GM12878 (cell line): ENCODE results near the gene OR6B1. TPM values are rescaled to one million over a fixed set of nuclear protein-coding genes. Genes with fewer than 3 reads are reported as not detected.

Experiments used
- ATAC-seq: fragments of 200-7000 bp; cut with Tn5 transposase; 3 replicates; pipeline ENCODE4 v1.9.1; 2020; ENCODE audit warnings: mild to moderate bottlenecking, moderate library complexity
- BruUV-seq: library from RNA; stranded (reverse); fragments of 400-500 nt; replicated peaks from 2 replicates; lab custom pipeline; 2021; lab: Mats Ljungman, UMichigan
- CTCF ChIA-PET: fragments of 300-600 bp; sonication (Branson Sonifier 250); formaldehyde crosslinking; extraction: SDS; loops from one replicate; lab custom pipeline; 2021; ENCODE audit warnings: inconsistent platforms; lab: Yijun Ruan, JAX
- POLR2A ChIA-PET: fragments of 350-600 bp; formaldehyde crosslinking; extraction: SDS; loops from one replicate; lab custom pipeline; 2021; ENCODE audit warnings: inconsistent platforms; lab: Charles Lee
- RAD21 ChIA-PET: fragments of 300-600 bp; sonication (Branson Sonifier 250); formaldehyde crosslinking; loops from one replicate; lab custom pipeline; 2023; ENCODE audit warnings: antibody characterized with exemption; ENCODE audit not compliant: unreplicated experiment; lab: Charles Lee
- SMC1A ChIA-PET: fragments of 300-600 bp; sonication (Branson Sonifier 250); formaldehyde crosslinking; loops from one replicate; lab custom pipeline; 2023; ENCODE audit not compliant: unreplicated experiment, uncharacterized antibody; lab: Charles Lee
- DNase-seq: peaks from one replicate; pipeline ENCODE4 v3.0.0-alpha.2; 2011; ENCODE audit warnings: low read depth, low spot score
- FAIRE-seq: peaks from 3 replicates; lab custom pipeline; 2011; peaks lifted over from hg19 to GRCh38; lab: Jason Lieb, UNC
- H2AFZ ChIP-seq: 2 replicates; pipeline ENCODE4 v1.6.0; 2011; ENCODE audit warnings: low read depth, low read length, control low read depth; ENCODE audit not compliant: control insufficient read depth
- H3K27ac ChIP-seq: 2 replicates; pipeline ENCODE4 v1.5.1; 2011; ENCODE audit warnings: control low read depth; ENCODE audit not compliant: control insufficient read depth, insufficient read depth
- H3K27me3 ChIP-seq, 2 experiments: replicated peaks in 1 of 2; 2 replicates each; pipeline versions ENCODE4 v1.6.0 to v1.6.1; 2011; ENCODE audit warnings: low read length in 1 of 2; ENCODE audit not compliant: control insufficient read depth in 2 of 2, insufficient read depth in 2 of 2
- H3K36me3 ChIP-seq, 2 experiments: 2 replicates each; pipeline ENCODE4 v1.5.1; 2011; ENCODE audit warnings: low read length in 1 of 2; ENCODE audit not compliant: control insufficient read depth in 2 of 2, insufficient read depth in 2 of 2
- H3K4me1 ChIP-seq: 2 replicates; pipeline ENCODE4 v1.6.1; 2011; ENCODE audit warnings: mild to moderate bottlenecking, low read length, moderate library complexity, mixed read lengths; ENCODE audit not compliant: control insufficient read depth, insufficient read depth
- H3K4me2 ChIP-seq: 2 replicates; pipeline ENCODE4 v1.6.0; 2011; ENCODE audit warnings: control low read depth; ENCODE audit not compliant: control insufficient read depth, insufficient read depth
- H3K4me3 ChIP-seq: fragments of 200-600 bp; sonication (generic); 2 replicates; pipeline ENCODE4 v1.5.1; 2016
- H3K79me2 ChIP-seq: 2 replicates; pipeline ENCODE4 v1.6.0; 2011; ENCODE audit warnings: low read length; ENCODE audit not compliant: control insufficient read depth, insufficient read depth
- H3K9ac ChIP-seq: 2 replicates; pipeline ENCODE4 v1.8.0; 2011; ENCODE audit warnings: low read length, control low read depth, mixed read lengths; ENCODE audit not compliant: control insufficient read depth, insufficient read depth
- H3K9me3 ChIP-seq: replicated peaks from 3 replicates; pipeline ENCODE4 v1.5.1; 2011; ENCODE audit warnings: mild to moderate bottlenecking, low read length; ENCODE audit not compliant: control insufficient read depth, insufficient read depth
- H4K20me1 ChIP-seq: 2 replicates; pipeline ENCODE4 v1.6.0; 2011; ENCODE audit not compliant: control insufficient read depth, insufficient read depth
- BMI1 ChIP-seq: fragments of 450-650 bp; IDR thresholded peaks from 2 replicates; pipeline ENCODE4 v1.6.1; 2016; ENCODE audit warnings: mild to moderate bottlenecking, moderate library complexity, borderline replicate concordance
- CBX3 ChIP-seq: fragments of 200-600 bp; sonication (generic); IDR thresholded peaks from 2 replicates; pipeline ENCODE4 v1.6.1; 2016; ENCODE audit warnings: low read depth, borderline replicate concordance
- CHD1 ChIP-seq: IDR thresholded peaks from 2 replicates; pipeline ENCODE4 v1.6.1; 2012; ENCODE audit warnings: low read depth, low read length, improper control_type of control experiment
- EP300 ChIP-seq, 2 experiments: fragments of 150-350 bp in 1 of 2; IDR thresholded peaks; 2 replicates each; pipeline ENCODE4 v1.6.1; 2011 to 2012; ENCODE audit warnings: low read depth in 2 of 2, low read length in 2 of 2, borderline replicate concordance in 1 of 2, improper control_type of control experiment in 1 of 2, inconsistent platforms in 1 of 2; ENCODE audit not compliant: control insufficient read depth in 1 of 2
- FOS ChIP-seq: IDR thresholded peaks from 3 replicates; pipeline ENCODE4 v1.6.1; 2011; ENCODE audit warnings: borderline replicate concordance; ENCODE audit not compliant: insufficient read length; ENCODE audit errors: extremely low read depth
- HCFC1 ChIP-seq: fragments of 150-350 bp; IDR thresholded peaks from 2 replicates; pipeline ENCODE4 v1.6.1; 2014; ENCODE audit warnings: low read length
- JUND ChIP-seq: IDR thresholded peaks from 2 replicates; pipeline ENCODE4 v1.6.1; 2012; ENCODE audit warnings: low read depth, mild to moderate bottlenecking, low read length, improper control_type of control experiment, moderate library complexity
- TBL1XR1 ChIP-seq: IDR thresholded peaks from 2 replicates; pipeline ENCODE4 v1.6.1; 2012; ENCODE audit warnings: low read depth, low read length, improper control_type of control experiment
- USF1 ChIP-seq: IDR thresholded peaks from 2 replicates; pipeline ENCODE4 v1.6.1; 2011; ENCODE audit warnings: borderline replicate concordance, low read depth, mild to moderate bottlenecking, moderate library complexity, mixed read lengths, low read length; ENCODE audit not compliant: insufficient read depth; ENCODE audit errors: extremely low read length
- WGBS: methylation state at CpG from one replicate; pipeline ENCODE4 v1.1.6; 2016; ENCODE audit warnings: low lambda C conversion rate; ENCODE audit not compliant: insufficient replicate concordance, insufficient coverage; ENCODE audit errors: missing lambda C conversion rate; 5-methylcytosine and 5-hydroxymethylcytosine counted together
- in situ Hi-C: fragments of 300-500 bp; cut with MboI; formaldehyde crosslinking; loops from 9 replicates; pipeline ENCODE4 v1.14.3; 2018; ENCODE audit warnings: mixed read lengths
- intact Hi-C: fragments of 100-400 bp; cut with micrococcal nuclease; formaldehyde crosslinking; loops from one replicate; pipeline ENCODE4 v1.14.2; 2022; ENCODE audit not compliant: unreplicated experiment
- polyA plus RNA-seq, 11 experiments: library from polyadenylated mRNA; depleted of rRNA in 4 of 11; unstranded in 6 of 11; stranded (reverse) in 5 of 11; fragments of >200 nt; fragmentation: Nextera tagmentation in 4 of 11; fragmentation: Illumina TruSeq in 1 of 11; extraction: Ambion mirVana in 4 of 11; extraction: Trizol in 1 of 11; gene quantifications; 1 replicate in 1 of 11; 2 replicates in 10 of 11; pipeline versions ENCODE4 v1.2.1 to v1.2.3, GENCODE V29; 2011 to 2016; ENCODE audit warnings: inconsistent platforms in 2 of 11, missing spikeins in 2 of 11, low read depth in 1 of 11
- total RNA-seq, 4 experiments: library from RNA; depleted of rRNA in 3 of 4; stranded (reverse); fragments of >200 nt in 3 of 4; fragmentation: Illumina TruSeq in 1 of 4; extraction: Trizol in 1 of 4; gene quantifications; 2 replicates each; pipeline versions ENCODE4 v1.2.1 to v1.2.3, GENCODE V29; 2013 to 2021
- TF ChIP-seq, protein P1 (sequence below): IDR thresholded peaks from 2 replicates; pipeline ENCODE4 v1.6.1; 2012; ENCODE audit warnings: low read depth, low read length, improper control_type of control experiment
- TF ChIP-seq, protein P2 (sequence below): fragments of 150-350 bp; IDR thresholded peaks from 2 replicates; pipeline ENCODE4 v1.6.1; 2016; ENCODE audit warnings: low read depth, low read length

OR6B1 gene
- total and polyA plus RNA-seq, 10 of the 15 experiments (the other 5 are each of a cell fraction or from before 2014, with no cell fraction given): not detected

DNA sequence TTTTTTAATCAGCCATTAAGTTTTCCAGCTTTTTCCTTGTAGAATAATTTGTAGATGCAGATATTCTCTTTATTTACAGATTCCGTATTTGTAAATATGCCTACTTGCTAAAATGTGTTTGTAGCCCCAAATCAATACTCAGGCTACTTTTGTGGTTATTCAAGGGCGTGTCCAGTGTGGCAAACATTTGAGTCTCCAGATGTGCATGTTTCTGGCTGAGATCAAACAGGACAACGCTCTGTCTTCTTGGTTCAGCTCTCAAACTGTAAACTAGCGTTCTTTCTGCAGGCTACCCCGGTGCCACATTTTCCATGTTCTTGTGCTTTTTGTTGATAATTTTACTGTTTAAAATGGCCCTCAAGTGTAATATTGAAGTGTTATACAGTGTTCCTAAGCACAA lies 32.4 kb downstream of the OR6B1 start:
- TF ChIP-seq FOS (no peak), TBL1XR1 (no peak), HCFC1 (no peak), CHD1 (no peak), JUND (no peak), CBX3 (no peak), EP300 (IDR thresholded peaks at IDR 0.05; ENCODE audit: borderline replicate concordance in 1 of 2, control insufficient read depth in 1 of 2, low read depth in 2 of 2, low read length in 2 of 2) (no peak), USF1 (no peak), BMI1 (no peak)
- TF ChIP-seq, protein P1, sequence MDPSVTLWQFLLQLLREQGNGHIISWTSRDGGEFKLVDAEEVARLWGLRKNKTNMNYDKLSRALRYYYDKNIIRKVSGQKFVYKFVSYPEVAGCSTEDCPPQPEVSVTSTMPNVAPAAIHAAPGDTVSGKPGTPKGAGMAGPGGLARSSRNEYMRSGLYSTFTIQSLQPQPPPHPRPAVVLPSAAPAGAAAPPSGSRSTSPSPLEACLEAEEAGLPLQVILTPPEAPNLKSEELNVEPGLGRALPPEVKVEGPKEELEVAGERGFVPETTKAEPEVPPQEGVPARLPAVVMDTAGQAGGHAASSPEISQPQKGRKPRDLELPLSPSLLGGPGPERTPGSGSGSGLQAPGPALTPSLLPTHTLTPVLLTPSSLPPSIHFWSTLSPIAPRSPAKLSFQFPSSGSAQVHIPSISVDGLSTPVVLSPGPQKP: no peak
- TF ChIP-seq, protein P2, sequence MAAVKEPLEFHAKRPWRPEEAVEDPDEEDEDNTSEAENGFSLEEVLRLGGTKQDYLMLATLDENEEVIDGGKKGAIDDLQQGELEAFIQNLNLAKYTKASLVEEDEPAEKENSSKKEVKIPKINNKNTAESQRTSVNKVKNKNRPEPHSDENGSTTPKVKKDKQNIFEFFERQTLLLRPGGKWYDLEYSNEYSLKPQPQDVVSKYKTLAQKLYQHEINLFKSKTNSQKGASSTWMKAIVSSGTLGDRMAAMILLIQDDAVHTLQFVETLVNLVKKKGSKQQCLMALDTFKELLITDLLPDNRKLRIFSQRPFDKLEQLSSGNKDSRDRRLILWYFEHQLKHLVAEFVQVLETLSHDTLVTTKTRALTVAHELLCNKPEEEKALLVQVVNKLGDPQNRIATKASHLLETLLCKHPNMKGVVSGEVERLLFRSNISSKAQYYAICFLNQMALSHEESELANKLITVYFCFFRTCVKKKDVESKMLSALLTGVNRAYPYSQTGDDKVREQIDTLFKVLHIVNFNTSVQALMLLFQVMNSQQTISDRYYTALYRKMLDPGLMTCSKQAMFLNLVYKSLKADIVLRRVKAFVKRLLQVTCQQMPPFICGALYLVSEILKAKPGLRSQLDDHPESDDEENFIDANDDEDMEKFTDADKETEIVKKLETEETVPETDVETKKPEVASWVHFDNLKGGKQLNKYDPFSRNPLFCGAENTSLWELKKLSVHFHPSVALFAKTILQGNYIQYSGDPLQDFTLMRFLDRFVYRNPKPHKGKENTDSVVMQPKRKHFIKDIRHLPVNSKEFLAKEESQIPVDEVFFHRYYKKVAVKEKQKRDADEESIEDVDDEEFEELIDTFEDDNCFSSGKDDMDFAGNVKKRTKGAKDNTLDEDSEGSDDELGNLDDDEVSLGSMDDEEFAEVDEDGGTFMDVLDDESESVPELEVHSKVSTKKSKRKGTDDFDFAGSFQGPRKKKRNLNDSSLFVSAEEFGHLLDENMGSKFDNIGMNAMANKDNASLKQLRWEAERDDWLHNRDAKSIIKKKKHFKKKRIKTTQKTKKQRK: no peak
- Histone ChIP-seq H3K36me3 (no peaks in the 10 kb centered on the region), H3K9me3 (no peaks in the 10 kb centered on the region), H3K4me2 (no peak overlapping the region), H3K27me3 (no peaks in the 10 kb centered on the region; a peak in 1 of 4 replicates), H4K20me1 (no peaks in the 10 kb centered on the region), H3K4me1 (no peaks in the 10 kb centered on the region), H3K9ac (no peak overlapping the region), H2AFZ (no peak overlapping the region), H3K79me2 (no peaks in the 10 kb centered on the region), H3K27ac (no peak overlapping the region), H3K4me3 (no peak overlapping the region)
- DNase-seq (no peak), ATAC-seq (no peak), FAIRE-seq (no peak)
- intact Hi-C loops (no loop called here), in situ Hi-C loops (no loop called here)
- 12% methylated on average over 5 of the region's 5 CpGs for WGBS
- BruUV-seq: no TSS peak
- ChIA-PET SMC1A (no interaction called here), RAD21 (no interaction called here), CTCF (no interaction called here), POLR2A (interaction anchor here (0.6 kb wide), 1 partner anchor 13 kb away, joined by 3 read pairs; no protein-coding TSS in a partner anchor)
